Keratinocyte (primary cell): Measurements from ENCODE around the gene SPATC1L. TPM values are rescaled to one million over a fixed set of nuclear protein-coding genes. Genes with fewer than 3 reads are reported as not detected.

ENCODE experiments used
- DNase-seq: peaks from one replicate; pipeline ENCODE4 v3.0.0-alpha.2; 2011; ENCODE audit warnings: low read depth, missing footprints, low spot score
- FAIRE-seq: peaks from 2 replicates; lab custom pipeline; 2011; peaks lifted over from hg19 to GRCh38; lab: Jason Lieb, UNC
- H2AFZ ChIP-seq: 2 replicates; pipeline ENCODE4 v1.6.0; 2012; ENCODE audit warnings: low read length, control low read depth, inconsistent platforms; ENCODE audit not compliant: control insufficient read depth
- H3K27ac ChIP-seq: 2 replicates; pipeline ENCODE4 v1.5.1; 2011; ENCODE audit warnings: low read length; ENCODE audit not compliant: control insufficient read depth, insufficient read depth
- H3K27me3 ChIP-seq: 3 replicates; pipeline ENCODE4 v1.6.0; 2011; ENCODE audit warnings: low read length; ENCODE audit not compliant: control insufficient read depth, insufficient read depth; ENCODE audit errors: extremely low read depth
- H3K36me3 ChIP-seq, 2 experiments: 2 replicates in 1 of 2; 3 replicates in 1 of 2; pipeline ENCODE4 v1.5.1; 2011; ENCODE audit warnings: low read length in 2 of 2, mild to moderate bottlenecking in 1 of 2; ENCODE audit not compliant: control insufficient read depth in 2 of 2, insufficient read depth in 2 of 2; ENCODE audit errors: extremely low read depth in 1 of 2
- H3K4me1 ChIP-seq: 3 replicates; pipeline ENCODE4 v1.5.1; 2011; ENCODE audit warnings: low read length; ENCODE audit not compliant: control insufficient read depth, insufficient read depth; ENCODE audit errors: extremely low read depth
- H3K4me2 ChIP-seq: 3 replicates; pipeline ENCODE4 v1.6.0; 2011; ENCODE audit warnings: low read depth, low read length; ENCODE audit not compliant: control insufficient read depth, insufficient read depth; ENCODE audit errors: extremely low read depth
- H3K4me3 ChIP-seq, 3 experiments: fragments of 200-600 bp in 1 of 3; sonication (generic) in 1 of 3; 2 replicates in 2 of 3; 3 replicates in 1 of 3; pipeline ENCODE4 v1.5.1; 2011 to 2016; ENCODE audit warnings: low read length in 3 of 3, mild to moderate bottlenecking in 3 of 3, control low read depth in 2 of 3, inconsistent platforms in 1 of 3, low read depth in 1 of 3, mixed read lengths in 1 of 3, mixed run types in 1 of 3, moderate library complexity in 1 of 3; ENCODE audit not compliant: control insufficient read depth in 2 of 3, insufficient read depth in 2 of 3; ENCODE audit errors: extremely low read depth in 1 of 3
- H3K79me2 ChIP-seq: 2 replicates; pipeline ENCODE4 v1.6.0; 2012; ENCODE audit warnings: low read length; ENCODE audit not compliant: control insufficient read depth, insufficient read depth
- H3K9ac ChIP-seq: 3 replicates; pipeline ENCODE4 v1.6.0; 2011; ENCODE audit warnings: low read length; ENCODE audit not compliant: control insufficient read depth, insufficient read depth; ENCODE audit errors: extremely low read depth
- H3K9me1 ChIP-seq: 3 replicates; pipeline ENCODE4 v1.6.0; 2011; ENCODE audit warnings: low read length; ENCODE audit not compliant: control insufficient read depth, insufficient read depth; ENCODE audit errors: extremely low read depth
- H3K9me3 ChIP-seq: 2 replicates; pipeline ENCODE4 v1.5.1; 2012; ENCODE audit warnings: low read depth, low read length; ENCODE audit not compliant: control insufficient read depth
- H4K20me1 ChIP-seq: 3 replicates; pipeline ENCODE4 v1.6.0; 2011; ENCODE audit warnings: low read length; ENCODE audit not compliant: control insufficient read depth, insufficient read depth; ENCODE audit errors: extremely low read depth
- EZH2 ChIP-seq: IDR thresholded peaks from one replicate; pipeline ENCODE4 v1.6.1; 2012; ENCODE audit warnings: inconsistent platforms, mild to moderate bottlenecking, low read length, moderate library complexity
- dilution Hi-C: fragments of 300-500 bp; cut with MboI; formaldehyde crosslinking; loops from one replicate; pipeline ENCODE4 v1.7.0; 2020; ENCODE audit warnings: low sequenced_read_pairs; ENCODE audit not compliant: extremely low pct_ligation_motif_present
- polyA plus RNA-seq, 5 experiments: library from polyadenylated mRNA; depleted of rRNA in 3 of 5; stranded (reverse) in 3 of 5; stranded (forward) in 1 of 5; unstranded in 1 of 5; fragments of >200 nt; gene quantifications; 1 replicate in 1 of 5; 2 replicates in 3 of 5; 3 replicates in 1 of 5; pipeline versions ENCODE4 v1.2.1 to v1.2.3, GENCODE V29; 2011 to 2012; ENCODE audit warnings: missing spikeins in 2 of 5, low read depth in 1 of 5, low replicate concordance in 1 of 5
- TF ChIP-seq, protein P1 (sequence below), 3 experiments: IDR thresholded peaks in 1 of 3; conservative IDR thresholded peaks in 1 of 3; optimal IDR thresholded peaks in 1 of 3; 2 replicates in 2 of 3; 3 replicates in 1 of 3; pipeline versions ENCODE3 to v1.5.1; 2011; ENCODE audit warnings: low read length in 3 of 3, mild to moderate bottlenecking in 3 of 3, moderate library complexity in 2 of 3, control low read depth in 1 of 3, inconsistent platforms in 1 of 3; ENCODE audit not compliant: insufficient read depth in 2 of 3; ENCODE audit errors: extremely low read depth in 1 of 3

The SPATC1L gene
- polyA plus RNA-seq, 1 donor (not counting 4 experiments of a cell fraction or from before 2014, with no cell fraction given): 1.3 TPM

DNA sequence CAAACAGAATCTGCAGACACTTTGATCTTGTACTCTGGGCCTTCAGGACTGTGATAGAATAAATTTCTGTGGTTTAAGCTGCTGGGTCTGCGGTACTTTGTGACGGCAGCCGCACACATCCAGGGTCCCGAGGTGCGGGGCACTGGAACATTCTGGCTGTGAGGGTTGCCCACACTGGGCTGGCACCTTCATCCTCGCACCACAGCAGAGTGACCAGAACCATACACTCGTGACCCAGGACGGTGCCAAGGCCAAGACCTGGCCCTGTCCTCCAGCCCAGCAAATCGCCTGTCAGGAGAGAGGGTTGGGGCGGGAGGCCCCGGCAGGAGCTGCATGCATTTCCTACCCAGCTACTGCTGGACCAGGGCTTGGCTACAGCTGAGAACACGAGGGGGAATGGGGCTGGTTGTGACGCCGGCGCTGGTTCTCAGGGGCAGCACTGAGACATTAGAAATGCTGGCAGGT is 26.2 kb downstream of the SPATC1L start:
- Histone ChIP-seq H3K9me1 (no peaks in the 10 kb centered on the region), H3K9me3 (no peaks in the 10 kb centered on the region), H3K27ac (no peak overlapping the region), H3K4me1 (no peaks in the 10 kb centered on the region), H3K27me3 (peaks cover 14% of the 10 kb centered on the region), H4K20me1 (no peaks in the 10 kb centered on the region), H3K4me3 (no peak overlapping the region), H3K36me3 (no peaks in the 10 kb centered on the region), H3K79me2 (no peaks in the 10 kb centered on the region), H3K4me2 (no peak overlapping the region), H2AFZ (no peak overlapping the region), H3K9ac (no peak overlapping the region)
- no peak for TF ChIP-seq EZH2
- TF ChIP-seq, protein P1, sequence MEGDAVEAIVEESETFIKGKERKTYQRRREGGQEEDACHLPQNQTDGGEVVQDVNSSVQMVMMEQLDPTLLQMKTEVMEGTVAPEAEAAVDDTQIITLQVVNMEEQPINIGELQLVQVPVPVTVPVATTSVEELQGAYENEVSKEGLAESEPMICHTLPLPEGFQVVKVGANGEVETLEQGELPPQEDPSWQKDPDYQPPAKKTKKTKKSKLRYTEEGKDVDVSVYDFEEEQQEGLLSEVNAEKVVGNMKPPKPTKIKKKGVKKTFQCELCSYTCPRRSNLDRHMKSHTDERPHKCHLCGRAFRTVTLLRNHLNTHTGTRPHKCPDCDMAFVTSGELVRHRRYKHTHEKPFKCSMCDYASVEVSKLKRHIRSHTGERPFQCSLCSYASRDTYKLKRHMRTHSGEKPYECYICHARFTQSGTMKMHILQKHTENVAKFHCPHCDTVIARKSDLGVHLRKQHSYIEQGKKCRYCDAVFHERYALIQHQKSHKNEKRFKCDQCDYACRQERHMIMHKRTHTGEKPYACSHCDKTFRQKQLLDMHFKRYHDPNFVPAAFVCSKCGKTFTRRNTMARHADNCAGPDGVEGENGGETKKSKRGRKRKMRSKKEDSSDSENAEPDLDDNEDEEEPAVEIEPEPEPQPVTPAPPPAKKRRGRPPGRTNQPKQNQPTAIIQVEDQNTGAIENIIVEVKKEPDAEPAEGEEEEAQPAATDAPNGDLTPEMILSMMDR (optimal IDR thresholded peaks at IDR 0.05 in 1 of 3, IDR thresholded peaks at IDR 0.05 in 1 of 3, conservative IDR thresholded peaks at IDR 0.05 in 1 of 3; ENCODE audit: extremely low read depth in 1 of 3, insufficient read depth in 2 of 3, low read length in 3 of 3): no peak
- FAIRE-seq: no peak
- dilution Hi-C loops: no loop called here
- DNase-seq: no peak

DNA sequence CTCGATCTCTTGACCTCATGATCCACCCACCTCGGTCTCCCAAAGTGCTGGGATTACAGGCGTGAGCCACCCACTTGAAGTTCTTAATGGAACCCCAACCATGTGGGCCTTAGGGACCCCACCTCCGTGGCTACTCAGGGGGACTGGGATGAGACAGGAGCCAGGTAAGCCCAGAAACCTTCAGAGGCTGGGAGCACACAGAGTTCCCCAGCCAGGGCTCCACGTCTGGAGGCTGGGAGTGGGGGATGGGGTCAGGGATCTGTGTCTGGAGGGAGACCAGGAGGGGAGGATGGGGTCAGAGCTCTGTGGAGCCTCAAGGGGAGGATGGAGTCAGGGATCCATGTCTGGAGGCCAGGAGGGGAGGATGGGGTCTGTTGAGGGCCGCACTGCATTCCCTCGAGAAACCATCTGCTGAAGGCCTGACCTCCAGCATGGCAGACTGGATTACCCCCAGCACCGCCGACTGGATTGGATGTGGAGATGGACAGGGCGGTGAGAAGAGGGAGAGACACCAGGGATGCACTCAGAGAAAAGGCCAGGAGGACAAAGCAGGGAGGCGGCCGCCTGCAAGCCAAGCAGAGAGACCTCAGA is 26.8 kb downstream of the SPATC1L start:
- H3K4me2 ChIP-seq: no peak overlapping the region
- no peak for DNase-seq
- no peak overlapping the region for H3K9ac ChIP-seq
- H3K36me3 ChIP-seq: no peaks in the 10 kb centered on the region
- peaks cover 14% of the 10 kb centered on the region for H3K27me3 ChIP-seq
- no peak overlapping the region for H3K27ac ChIP-seq
- no peak for TF ChIP-seq EZH2
- TF ChIP-seq, protein P1 (optimal IDR thresholded peaks at IDR 0.05 in 1 of 3, IDR thresholded peaks at IDR 0.05 in 1 of 3, conservative IDR thresholded peaks at IDR 0.05 in 1 of 3; ENCODE audit: extremely low read depth in 1 of 3, insufficient read depth in 2 of 3, low read length in 3 of 3): no peak
- no peak overlapping the region for H3K4me3 ChIP-seq
- no peaks in the 10 kb centered on the region for H3K9me3 ChIP-seq
- no peak for FAIRE-seq
- H3K79me2 ChIP-seq: no peaks in the 10 kb centered on the region
- no peaks in the 10 kb centered on the region for H3K4me1 ChIP-seq
- H3K9me1 ChIP-seq: no peaks in the 10 kb centered on the region
- no peaks in the 10 kb centered on the region for H4K20me1 ChIP-seq
- H2AFZ ChIP-seq: no peak overlapping the region
- dilution Hi-C loops: no loop called here
